Activated CD4-positive, alpha-beta memory T cell treated with anti-CD3 and anti-CD28 coated beads, Interleukin-2, amount 10 ng/mL, durations not matched to agents 7 days and 5 days (primary cell): Measurements from ENCODE around the gene BBIP1. TPM values are rescaled to one million over a fixed set of nuclear protein-coding genes. Genes with fewer than 3 reads are reported as not detected.

Experiments
- CTCF ChIA-PET: fragments of 350-600 bp; sonication (Branson Sonifier 250); formaldehyde crosslinking; loops from one replicate; lab custom pipeline; 2021; ENCODE audit warnings: antibody characterized with exemption, inconsistent platforms; lab: Charles Lee
- POLR2A ChIA-PET: fragments of 350-600 bp; sonication (Branson Sonifier 250); formaldehyde crosslinking; loops from one replicate; lab custom pipeline; 2021; ENCODE audit warnings: antibody characterized with exemption; lab: Charles Lee
- DNase-seq: peaks from one replicate; pipeline ENCODE4 v3.0.0-alpha.2; 2020
- H3K27ac Mint-ChIP-seq: one replicate; pipeline ENCODE4 v1.8.0; 2021; ENCODE audit warnings: mild to moderate bottlenecking, mixed read lengths
- H3K27me3 Mint-ChIP-seq: one replicate; pipeline ENCODE4 v1.8.0; 2021; ENCODE audit warnings: mixed read lengths
- H3K36me3 Mint-ChIP-seq: one replicate; pipeline ENCODE4 v1.8.0; 2021; ENCODE audit warnings: low read depth, mixed read lengths
- H3K4me1 Mint-ChIP-seq: one replicate; pipeline ENCODE4 v1.8.0; 2021; ENCODE audit warnings: mixed read lengths
- H3K4me3 Mint-ChIP-seq: one replicate; pipeline ENCODE4 v1.8.0; 2021; ENCODE audit warnings: mild to moderate bottlenecking, mixed read lengths
- H3K9me3 Mint-ChIP-seq: one replicate; pipeline ENCODE4 v1.8.0; 2021; ENCODE audit warnings: mixed read lengths
- total RNA-seq, 2 experiments: library from RNA; stranded (reverse); gene quantifications; one replicate each; pipeline ENCODE4 v1.2.3, GENCODE V29; 2021

Gene BBIP1
- total RNA-seq, 2 experiments from 2014 or later = 24.8 to 30.2 TPM

- H3K27ac Mint-ChIP-seq = peak overlapping the region; percentile 83
- ChIA-PET POLR2A (interaction anchor here (0.9 to 5.9 kb wide), 11 partner anchors 8 to 83 kb away, joined by 3 to 98 read pairs (median 16); partner anchors contain the start of genes BBIP1, PDCD4 and SHOC2), CTCF (interaction anchor here (1.5 to 3.0 kb wide), 7 partner anchors 9 to 112 kb away, joined by 5 to 15 read pairs (median 9); partner anchors contain the start of gene PDCD4)
- peak overlapping the region; percentile 31 for H3K4me3 Mint-ChIP-seq
- no peaks in the 10 kb centered on the region for H3K27me3 Mint-ChIP-seq
- H3K4me1 Mint-ChIP-seq = peaks cover 78% of the 10 kb centered on the region
- peaks cover 8% of the 10 kb centered on the region for H3K36me3 Mint-ChIP-seq
- no peak for DNase-seq
- H3K9me3 Mint-ChIP-seq = peaks cover 6% of the 10 kb centered on the region
Observed at GRCh38 chr10:110858297-110858934, 60.6 kb downstream of the BBIP1 start.

- peaks cover 6% of the 10 kb centered on the region for H3K9me3 Mint-ChIP-seq
- H3K4me1 Mint-ChIP-seq = peaks cover 81% of the 10 kb centered on the region
- CTCF ChIA-PET = interaction anchor here (0.6 to 3.0 kb wide), 11 partner anchors 10 to 61 kb away, joined by 3 to 15 read pairs (median 6); partner anchors contain the start of genes BBIP1 and PDCD4
- peak overlapping the region; percentile 83 for H3K27ac Mint-ChIP-seq
- POLR2A ChIA-PET = interaction anchor here (0.9 to 5.9 kb wide), 12 partner anchors 9 to 83 kb away, joined by 3 to 98 read pairs (median 14); partner anchors contain the start of genes BBIP1, PDCD4 and SHOC2
- no peaks in the 10 kb centered on the region for H3K27me3 Mint-ChIP-seq
- peaks cover 8% of the 10 kb centered on the region for H3K36me3 Mint-ChIP-seq
- H3K4me3 Mint-ChIP-seq = peak overlapping the region; percentile 6
- peak; percentile 51 for DNase-seq
Observed at GRCh38 chr10:110857265-110858171, 61.5 kb downstream of the BBIP1 start.

- Mint-ChIP-seq H3K4me3 (no peak overlapping the region), H3K27ac (no peak overlapping the region), H3K27me3 (no peaks in the 10 kb centered on the region), H3K4me1 (peaks cover 78% of the 10 kb centered on the region), H3K36me3 (peaks cover 8% of the 10 kb centered on the region), H3K9me3 (peaks cover 6% of the 10 kb centered on the region)
- POLR2A ChIA-PET = interaction anchor here (0.9 to 3.5 kb wide), 5 partner anchors 8 to 18 kb away, joined by 3 to 16 read pairs (median 7); partner anchors contain the start of gene PDCD4
- CTCF ChIA-PET = interaction anchor here (0.9 kb wide), 1 partner anchor 11 kb away, joined by 3 read pairs; no protein-coding TSS in a partner anchor
- DNase-seq = no peak
Observed at GRCh38 chr10:110853921-110854605, 64.9 kb downstream of the BBIP1 start.

- ChIA-PET POLR2A (interaction anchor here (0.7 to 3.5 kb wide), 7 partner anchors 8 to 79 kb away, joined by 4 to 16 read pairs (median 7); partner anchors contain the start of genes BBIP1 and PDCD4), CTCF (interaction anchor here (1.0 to 1.6 kb wide), 3 partner anchors 8 to 50 kb away, joined by 3 to 5 read pairs (median 4); no protein-coding TSS in a partner anchor)
- H3K4me3 Mint-ChIP-seq = peak overlapping the region; percentile 48
- no peaks in the 10 kb centered on the region for H3K27me3 Mint-ChIP-seq
- H3K4me1 Mint-ChIP-seq = peaks cover 67% of the 10 kb centered on the region
- peaks cover 6% of the 10 kb centered on the region for H3K9me3 Mint-ChIP-seq
- H3K27ac Mint-ChIP-seq = peak overlapping the region; percentile 57
- DNase-seq = no peak
- peaks cover 3% of the 10 kb centered on the region for H3K36me3 Mint-ChIP-seq
Observed at GRCh38 chr10:110852947-110853346, 66.0 kb downstream of the BBIP1 start.

GRCh38 chr10:110852255-110852896 lies 66.6 kb downstream of the BBIP1 start:
- Mint-ChIP-seq H3K4me3 (peak overlapping the region; percentile 48), H3K27ac (peak overlapping the region; percentile 57), H3K27me3 (no peaks in the 10 kb centered on the region), H3K9me3 (peaks cover 6% of the 10 kb centered on the region), H3K4me1 (peaks cover 61% of the 10 kb centered on the region), H3K36me3 (peaks cover 3% of the 10 kb centered on the region)
- ChIA-PET CTCF (interaction anchor here (1.0 to 1.6 kb wide), 3 partner anchors 9 to 49 kb away, joined by 3 to 5 read pairs (median 4); no protein-coding TSS in a partner anchor), POLR2A (interaction anchor here (0.7 to 3.5 kb wide), 7 partner anchors 8 to 78 kb away, joined by 4 to 16 read pairs (median 7); partner anchors contain the start of genes BBIP1 and PDCD4)
- DNase-seq = peak; percentile 51

GRCh38 chr10:110851020-110851612 lies 67.9 kb downstream of the BBIP1 start:
- Mint-ChIP-seq H3K36me3 (peaks cover 3% of the 10 kb centered on the region), H3K4me3 (no peak overlapping the region), H3K4me1 (peaks cover 58% of the 10 kb centered on the region), H3K27me3 (no peaks in the 10 kb centered on the region), H3K9me3 (peaks cover 6% of the 10 kb centered on the region), H3K27ac (no peak overlapping the region)
- ChIA-PET CTCF (no interaction called here), POLR2A (interaction anchor here (0.8 to 3.5 kb wide), 6 partner anchors 10 to 25 kb away, joined by 4 to 16 read pairs (median 6); partner anchors contain the start of gene PDCD4)
- DNase-seq = peak; percentile 41

GRCh38 chr10:110850099-110850498 lies 68.9 kb downstream of the BBIP1 start:
- no peaks in the 10 kb centered on the region for H3K36me3 Mint-ChIP-seq
- no peak overlapping the region for H3K27ac Mint-ChIP-seq
- H3K4me1 Mint-ChIP-seq = peaks cover 49% of the 10 kb centered on the region
- ChIA-PET CTCF (no interaction called here), POLR2A (interaction anchor here (0.8 to 1.8 kb wide), 3 partner anchors 11 to 21 kb away, joined by 4 to 6 read pairs (median 5); partner anchors contain the start of gene PDCD4)
- H3K9me3 Mint-ChIP-seq = peaks cover 2% of the 10 kb centered on the region
- DNase-seq = no peak
- H3K4me3 Mint-ChIP-seq = no peak overlapping the region
- no peaks in the 10 kb centered on the region for H3K27me3 Mint-ChIP-seq

Other genes with a start within 250 kb of the BBIP1 start
- gene PDCD4, start 47.3 kb downstream of the BBIP1 start, total RNA-seq = 100 to 1,000 TPM; 105 to 109 TPM
- gene SHOC2, start 424 bp upstream of the BBIP1 start, total RNA-seq = 10 to 100 TPM; 43.2 to 45.6 TPM
- not detected for gene ADRA2A, start 157.8 kb upstream of the BBIP1 start, total RNA-seq